ENCODE results near the gene BTBD8. TPM values are rescaled to one million over a fixed set of nuclear protein-coding genes. Genes with fewer than 3 reads are reported as not detected.

BTBD8 gene
- total and polyA plus RNA-seq, 7 donors = 0.99 to 8.3 (median 4.9) TPM

DNA sequence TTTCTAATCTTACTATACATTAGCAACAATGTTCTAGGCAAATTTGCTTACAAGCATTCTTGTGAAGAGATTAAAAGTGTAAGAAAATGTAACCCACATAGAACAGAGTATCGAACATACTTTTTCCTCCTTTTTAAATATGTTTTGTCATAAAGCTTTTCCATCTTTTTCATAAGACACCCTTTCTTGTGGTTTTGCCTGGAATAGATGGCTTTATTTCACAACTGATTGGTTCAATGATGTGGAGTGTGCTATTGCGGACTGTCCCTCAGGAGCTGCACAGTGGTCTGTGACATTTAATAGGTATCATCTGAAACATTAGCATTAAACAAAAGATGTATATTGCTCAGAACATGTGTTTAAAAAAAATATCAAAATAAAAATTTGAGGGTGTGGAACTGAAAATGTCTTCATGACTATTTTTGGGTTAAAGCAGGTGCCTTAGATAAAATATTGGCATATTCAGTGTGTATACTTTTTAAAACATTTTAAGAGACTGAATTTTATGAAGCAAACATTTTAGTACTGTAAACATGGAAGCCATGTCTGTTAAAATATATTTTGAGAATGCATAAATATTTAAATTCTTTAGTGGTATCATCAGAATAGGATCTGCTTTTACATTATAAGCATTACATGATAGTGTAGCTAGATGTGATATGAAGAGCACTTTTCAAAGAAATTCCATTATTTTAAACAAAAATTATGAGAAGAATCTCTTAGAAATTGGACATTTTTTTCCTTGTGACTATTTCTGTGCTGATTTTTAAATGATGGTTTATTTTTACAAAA is 89.3 kb downstream of the BTBD8 start:
- no peaks in the 10 kb centered on the region for H3K36me3 ChIP-seq
- H3K9me3 ChIP-seq = no peaks in the 10 kb centered on the region
- WGBS, 2 donors = 95 to 96% methylated on average over 2 of the region's 2 CpGs
- no peaks in the 10 kb centered on the region for H3K27me3 ChIP-seq
- intact Hi-C loops (cut with DNase I) = no loop called here
- no peak for TF ChIP-seq EP300 (IDR thresholded peaks at IDR 0.05)
- TF ChIP-seq, protein P1, sequence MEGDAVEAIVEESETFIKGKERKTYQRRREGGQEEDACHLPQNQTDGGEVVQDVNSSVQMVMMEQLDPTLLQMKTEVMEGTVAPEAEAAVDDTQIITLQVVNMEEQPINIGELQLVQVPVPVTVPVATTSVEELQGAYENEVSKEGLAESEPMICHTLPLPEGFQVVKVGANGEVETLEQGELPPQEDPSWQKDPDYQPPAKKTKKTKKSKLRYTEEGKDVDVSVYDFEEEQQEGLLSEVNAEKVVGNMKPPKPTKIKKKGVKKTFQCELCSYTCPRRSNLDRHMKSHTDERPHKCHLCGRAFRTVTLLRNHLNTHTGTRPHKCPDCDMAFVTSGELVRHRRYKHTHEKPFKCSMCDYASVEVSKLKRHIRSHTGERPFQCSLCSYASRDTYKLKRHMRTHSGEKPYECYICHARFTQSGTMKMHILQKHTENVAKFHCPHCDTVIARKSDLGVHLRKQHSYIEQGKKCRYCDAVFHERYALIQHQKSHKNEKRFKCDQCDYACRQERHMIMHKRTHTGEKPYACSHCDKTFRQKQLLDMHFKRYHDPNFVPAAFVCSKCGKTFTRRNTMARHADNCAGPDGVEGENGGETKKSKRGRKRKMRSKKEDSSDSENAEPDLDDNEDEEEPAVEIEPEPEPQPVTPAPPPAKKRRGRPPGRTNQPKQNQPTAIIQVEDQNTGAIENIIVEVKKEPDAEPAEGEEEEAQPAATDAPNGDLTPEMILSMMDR (IDR thresholded peaks at IDR 0.05) = no peak
- TF ChIP-seq POLR2AphosphoS5 (IDR thresholded peaks at IDR 0.05) = no peak
- TF ChIP-seq POLR2A (IDR thresholded peaks at IDR 0.05) = no peak
- no peak for DNase-seq
- no peak overlapping the region for H3K27ac ChIP-seq
- H3K4me1 ChIP-seq = peaks cover 0 to 7% (median 0%) of the 10 kb centered on the region in 4 donors
- no peak overlapping the region for H3K4me3 ChIP-seq

DNA sequence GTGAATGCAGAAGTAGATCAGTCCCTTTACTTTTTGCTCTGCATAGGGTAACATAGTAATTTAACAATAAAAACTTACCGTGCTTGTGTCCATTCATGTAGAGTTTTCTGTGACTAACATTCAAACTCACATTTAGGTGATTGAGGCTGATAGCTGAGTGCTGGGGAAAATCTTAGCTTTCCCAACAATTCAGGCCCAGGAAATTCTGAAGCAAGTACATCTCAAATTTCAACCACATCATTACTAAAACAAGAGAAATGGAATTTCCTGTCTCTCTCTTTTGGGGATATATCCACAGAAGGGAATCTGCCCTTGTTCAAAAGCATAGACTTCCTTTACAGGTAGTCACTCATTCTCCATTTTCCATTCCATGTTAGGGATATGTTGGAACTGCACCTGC is 104.5 kb downstream of the BTBD8 start:
- WGBS, 2 donors = 94 to 95% methylated on average over 1 of the region's 1 CpG
- TF ChIP-seq POLR2AphosphoS5 (IDR thresholded peaks at IDR 0.05) (no peak), EP300 (IDR thresholded peaks at IDR 0.05) (no peak), POLR2A (IDR thresholded peaks at IDR 0.05) (no peak)
- TF ChIP-seq, protein P1 (IDR thresholded peaks at IDR 0.05) = no peak
- Histone ChIP-seq H3K27ac (no peak overlapping the region), H3K9me3 (no peaks in the 10 kb centered on the region), H3K36me3 (peaks cover 0 to 36% (median 9%) of the 10 kb centered on the region in 4 donors), H3K4me3 (no peak overlapping the region), H3K4me1 (no peaks in the 10 kb centered on the region), H3K27me3 (no peaks in the 10 kb centered on the region)
- intact Hi-C loops (cut with DNase I) = no loop called here
- DNase-seq = no peak

DNA sequence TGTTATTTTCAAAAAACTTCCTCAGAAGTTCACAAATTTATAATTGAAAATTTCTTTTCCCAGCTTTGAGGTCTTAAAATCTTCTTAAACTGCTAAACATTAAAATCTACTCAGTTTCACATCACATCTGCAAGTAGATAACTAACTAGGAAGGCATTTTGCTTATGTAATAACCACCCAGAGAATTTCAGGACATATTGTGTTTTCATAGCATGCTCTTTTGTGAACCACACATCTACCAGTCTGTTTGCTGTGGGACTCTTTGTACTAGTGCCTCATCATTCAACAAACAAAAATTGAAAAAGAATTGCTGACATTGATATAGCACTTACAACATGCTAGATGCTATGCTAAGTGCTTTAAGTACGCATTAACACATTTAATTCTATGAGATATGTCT is 105.9 kb downstream of the BTBD8 start:
- 95 to 97% methylated on average over 1 of the region's 1 CpG for WGBS, 2 donors
- DNase-seq = no peak
- intact Hi-C loops (cut with DNase I) = no loop called here
- Histone ChIP-seq H3K36me3 (peaks cover 0 to 22% (median 5%) of the 10 kb centered on the region in 4 donors), H3K4me3 (no peak overlapping the region), H3K9me3 (no peaks in the 10 kb centered on the region), H3K27me3 (no peaks in the 10 kb centered on the region), H3K4me1 (no peaks in the 10 kb centered on the region), H3K27ac (no peak overlapping the region)
- no peak for TF ChIP-seq EP300 (IDR thresholded peaks at IDR 0.05)

DNA sequence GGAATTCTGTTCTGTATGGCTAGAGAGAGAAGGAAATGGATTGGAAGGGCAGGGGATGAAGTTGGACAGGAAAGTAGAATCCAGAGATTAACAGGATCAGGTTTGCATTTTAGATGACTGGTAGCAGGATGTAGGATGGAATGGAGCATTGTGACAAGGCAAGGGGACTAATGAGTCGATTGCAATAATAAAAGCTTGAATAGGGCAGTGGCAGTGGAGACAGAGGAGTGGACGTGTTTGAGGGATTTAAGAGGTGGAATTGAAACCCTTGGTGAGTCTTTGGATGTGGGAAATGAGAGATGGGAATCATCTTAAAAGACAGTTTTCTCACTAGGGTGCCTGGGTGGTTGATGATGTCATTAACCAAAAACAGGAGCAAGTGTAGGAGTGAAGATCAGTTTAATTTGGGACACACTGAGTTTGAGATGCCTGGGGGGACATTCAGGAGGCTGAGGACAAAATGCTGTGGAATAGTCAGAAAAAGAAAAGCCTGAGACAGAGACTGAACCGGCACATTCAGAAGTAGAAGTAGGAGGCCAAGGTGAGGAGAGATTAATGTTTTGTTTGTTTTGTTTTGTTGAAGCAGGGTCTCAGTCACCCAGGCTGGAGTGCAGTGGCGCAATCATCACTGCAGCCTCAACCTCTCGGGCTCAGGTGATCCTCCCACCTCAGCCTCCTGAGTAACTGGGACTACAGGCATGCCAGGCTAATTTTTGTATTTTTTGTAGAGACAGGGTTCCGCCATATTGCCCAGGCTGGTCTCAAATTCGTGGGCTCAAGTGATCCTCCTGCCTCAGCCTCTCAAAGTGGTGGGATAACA is 108.5 kb downstream of the BTBD8 start:
- Histone ChIP-seq H3K27me3 (no peaks in the 10 kb centered on the region), H3K9me3 (no peaks in the 10 kb centered on the region), H3K4me3 (no peak overlapping the region), H3K27ac (no peak overlapping the region), H3K36me3 (peaks cover 0 to 7% (median 2%) of the 10 kb centered on the region in 4 donors), H3K4me1 (no peaks in the 10 kb centered on the region)
- DNase-seq = no peak
- TF ChIP-seq, protein P1 (IDR thresholded peaks at IDR 0.05) = no peak
- TF ChIP-seq POLR2A (IDR thresholded peaks at IDR 0.05) = no peak
- no peak for TF ChIP-seq POLR2AphosphoS5 (IDR thresholded peaks at IDR 0.05)
- no peak for TF ChIP-seq EP300 (IDR thresholded peaks at IDR 0.05)
- WGBS, 2 donors = 72 to 83% methylated on average over 7 of the region's 7 CpGs
- intact Hi-C loops (cut with DNase I) = no loop called here

DNA sequence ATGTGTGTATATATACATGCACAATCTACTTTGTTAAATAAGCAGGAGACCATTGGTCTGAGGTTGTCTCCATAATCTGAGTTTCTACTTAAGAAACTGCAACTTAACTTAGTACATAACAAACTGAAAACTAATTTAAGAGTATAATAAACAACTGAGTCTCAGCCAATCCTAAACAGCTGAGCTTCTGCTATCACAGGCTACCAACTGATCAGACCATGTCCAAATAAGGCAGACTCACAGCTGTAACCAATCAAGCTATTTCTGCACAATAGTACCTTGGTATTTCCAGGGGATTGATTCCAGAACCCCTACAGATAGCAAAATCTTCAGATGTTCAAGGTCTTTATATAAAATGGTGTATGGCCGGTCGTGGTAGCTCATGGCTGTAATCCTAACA is 111.6 kb downstream of the BTBD8 start:
- Histone ChIP-seq H3K4me1 (no peaks in the 10 kb centered on the region), H3K27me3 (no peaks in the 10 kb centered on the region), H3K9me3 (no peaks in the 10 kb centered on the region), H3K4me3 (no peak overlapping the region), H3K36me3 (no peaks in the 10 kb centered on the region), H3K27ac (no peak overlapping the region)
- TF ChIP-seq POLR2AphosphoS5 (IDR thresholded peaks at IDR 0.05) = no peak
- TF ChIP-seq, protein P1 (IDR thresholded peaks at IDR 0.05) = no peak
- no peak for TF ChIP-seq EP300 (IDR thresholded peaks at IDR 0.05)
- no peak for TF ChIP-seq POLR2A (IDR thresholded peaks at IDR 0.05)
- 84 to 87% methylated on average over 2 of the region's 2 CpGs for WGBS, 2 donors
- intact Hi-C loops (cut with DNase I) = no loop called here
- no peak for DNase-seq

All from sigmoid colon (tissue), 7 donors.